Measurements from ENCODE around the gene ORAI2.

DNA sequence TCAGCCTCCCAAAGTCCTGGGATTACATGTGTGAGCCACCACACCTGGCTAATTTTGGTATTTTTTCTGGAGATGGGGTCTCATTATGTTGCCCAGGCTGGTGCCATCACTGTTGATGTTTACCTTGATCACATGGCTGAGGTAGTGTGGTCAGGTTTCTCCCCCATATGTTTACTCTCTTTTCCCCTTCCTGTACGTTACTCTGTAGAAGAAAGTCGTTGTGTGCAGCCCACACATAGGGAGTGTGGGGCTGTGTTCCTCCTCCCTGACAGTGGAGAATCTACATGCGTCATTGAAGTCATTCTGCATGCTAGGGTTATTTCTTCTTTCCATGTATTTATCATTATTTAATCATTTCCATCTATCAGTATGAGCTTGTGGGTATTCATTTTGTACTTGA lies 16.3 kb upstream of the ORAI2 start:
- TF ChIP-seq, protein P1, sequence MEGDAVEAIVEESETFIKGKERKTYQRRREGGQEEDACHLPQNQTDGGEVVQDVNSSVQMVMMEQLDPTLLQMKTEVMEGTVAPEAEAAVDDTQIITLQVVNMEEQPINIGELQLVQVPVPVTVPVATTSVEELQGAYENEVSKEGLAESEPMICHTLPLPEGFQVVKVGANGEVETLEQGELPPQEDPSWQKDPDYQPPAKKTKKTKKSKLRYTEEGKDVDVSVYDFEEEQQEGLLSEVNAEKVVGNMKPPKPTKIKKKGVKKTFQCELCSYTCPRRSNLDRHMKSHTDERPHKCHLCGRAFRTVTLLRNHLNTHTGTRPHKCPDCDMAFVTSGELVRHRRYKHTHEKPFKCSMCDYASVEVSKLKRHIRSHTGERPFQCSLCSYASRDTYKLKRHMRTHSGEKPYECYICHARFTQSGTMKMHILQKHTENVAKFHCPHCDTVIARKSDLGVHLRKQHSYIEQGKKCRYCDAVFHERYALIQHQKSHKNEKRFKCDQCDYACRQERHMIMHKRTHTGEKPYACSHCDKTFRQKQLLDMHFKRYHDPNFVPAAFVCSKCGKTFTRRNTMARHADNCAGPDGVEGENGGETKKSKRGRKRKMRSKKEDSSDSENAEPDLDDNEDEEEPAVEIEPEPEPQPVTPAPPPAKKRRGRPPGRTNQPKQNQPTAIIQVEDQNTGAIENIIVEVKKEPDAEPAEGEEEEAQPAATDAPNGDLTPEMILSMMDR (IDR thresholded peaks at IDR 0.05; ENCODE audit: low read depth, low read length), result no peak
- no peak for TF ChIP-seq EZH2phosphoT487 (IDR thresholded peaks at IDR 0.05; ENCODE audit: low read depth)

All from OCI-LY3 (cell line).